Activated naive CD4-positive, alpha-beta T cell (primary cell): Measurements from ENCODE around the gene MESP2.
"Not testable (repeated sequence)": the region's sequence is repeated elsewhere in the genome, so short reads cannot be mapped to it uniquely, and the experiment has no call there.

Source experiments
- DNase-seq, 4 experiments: peaks; one replicate each; lab custom pipeline; 2025; lab: John Stamatoyannopoulos, UW

The MESP2 gene

GRCh38 chr15:89781055-89781454 is 4.9 kb downstream of the MESP2 start:
- DNase-seq, result no peak

GRCh38 chr15:89781891-89782618 is 5.9 kb downstream of the MESP2 start:
- DNase-seq, result no peak

GRCh38 chr15:89782619-89782950 is 6.5 kb downstream of the MESP2 start:
- DNase-seq, result not testable (repeated sequence)

- DNase-seq, result no peak
Observed at GRCh38 chr15:89783111-89783860, 7.2 kb downstream of the MESP2 start.

GRCh38 chr15:89783861-89784685 is 7.9 kb downstream of the MESP2 start:
- DNase-seq, result no peak

- DNase-seq, result no peak
Observed at GRCh38 chr15:89784686-89784960, 8.5 kb downstream of the MESP2 start.

- DNase-seq, result no peak
Observed at GRCh38 chr15:89785064-89785773, 9.1 kb downstream of the MESP2 start.

- no peak for DNase-seq
Observed at GRCh38 chr15:89785774-89786140, 9.6 kb downstream of the MESP2 start.

GRCh38 chr15:89787944-89788343 is 11.8 kb downstream of the MESP2 start:
- no peak for DNase-seq

GRCh38 chr15:89788585-89788984 is 12.5 kb downstream of the MESP2 start:
- not testable (repeated sequence) for DNase-seq

GRCh38 chr15:89790206-89790605 is 14.1 kb downstream of the MESP2 start:
- DNase-seq, result no peak

- DNase-seq, result no peak
Observed at GRCh38 chr15:89790661-89791060, 14.5 kb downstream of the MESP2 start.

GRCh38 chr15:89792106-89792805 is 16.1 kb downstream of the MESP2 start:
- no peak for DNase-seq

- no peak for DNase-seq
Observed at GRCh38 chr15:89794627-89795241, 18.6 kb downstream of the MESP2 start.

GRCh38 chr15:89795996-89796395 is 19.9 kb downstream of the MESP2 start:
- no peak for DNase-seq

- no peak for DNase-seq
Observed at GRCh38 chr15:89797678-89798201, 21.6 kb downstream of the MESP2 start.

- DNase-seq, result no peak
Observed at GRCh38 chr15:89799011-89799911, 23.1 kb downstream of the MESP2 start.

GRCh38 chr15:89799918-89800498 is 23.9 kb downstream of the MESP2 start:
- DNase-seq, result no peak

GRCh38 chr15:89801471-89802195 is 25.5 kb downstream of the MESP2 start:
- no peak for DNase-seq
